Measurements from ENCODE around the gene BMPER.

- no peak for TF ChIP-seq CTCF (conservative IDR thresholded peaks at IDR 0.05)
- no peak for TF ChIP-seq ZFX (IDR thresholded peaks at IDR 0.05)
These were observed 22.2 kb upstream of the BMPER start for GRCh38 chr7:33882950-33883670.
